ENCODE data around the gene TMEM242.

Gene TMEM242

GRCh38 chr6:157274471-157275226 lies 48.7 kb downstream of the TMEM242 start (continued):
- no peak for TF ChIP-seq ZNF530 (tag by site-specific recombination; IDR thresholded peaks at IDR 0.05; ENCODE audit: low read depth)
- no peak for TF ChIP-seq OVOL3 (tag by site-specific recombination; IDR thresholded peaks at IDR 0.05)
- TF ChIP-seq ZEB2 (tag by site-specific recombination; IDR thresholded peaks at IDR 0.05) = peak; percentile 74; the same call in 1 of the 2 replicates
- TF ChIP-seq ZBTB48 (tag by site-specific recombination; IDR thresholded peaks at IDR 0.05) = peak; percentile 88
- peak; percentile 85 for TF ChIP-seq GLIS2 (tag by site-specific recombination; IDR thresholded peaks at IDR 0.05)
- TF ChIP-seq ZNF280D (tag by site-specific recombination; IDR thresholded peaks at IDR 0.05) = no peak
- TF ChIP-seq PBX3 (CRISPR knock-in tag; IDR thresholded peaks at IDR 0.05) = peak; percentile 85
- TF ChIP-seq ZNF202 (tag by site-specific recombination; IDR thresholded peaks at IDR 0.05; ENCODE audit: borderline replicate concordance) = no peak
- peak; percentile 72; the same call in 1 of the 2 replicates for TF ChIP-seq ZSCAN5A (tag by site-specific recombination; IDR thresholded peaks at IDR 0.05)
- TF ChIP-seq SETDB1 (IDR thresholded peaks at IDR 0.05; ENCODE audit: insufficient read length, low read length) = no peak
- TF ChIP-seq ZSCAN4 (tag by site-specific recombination; IDR thresholded peaks at IDR 0.05) = no peak
- TF ChIP-seq ZNF292 (tag by site-specific recombination; IDR thresholded peaks at IDR 0.05; ENCODE audit: borderline replicate concordance, low read depth) = no peak
- TF ChIP-seq SCRT2 (tag by site-specific recombination; IDR thresholded peaks at IDR 0.05) = no peak
- no peak for TF ChIP-seq ZNF48 (tag by site-specific recombination; IDR thresholded peaks at IDR 0.05)
- peak; percentile 82 for TF ChIP-seq ZBTB8A (tag by site-specific recombination; IDR thresholded peaks at IDR 0.05)
- peak; percentile 75 for TF ChIP-seq GLIS1 (tag by site-specific recombination; IDR thresholded peaks at IDR 0.05)
- TF ChIP-seq ZNF112 (tag by site-specific recombination; IDR thresholded peaks at IDR 0.05) = no peak
- peak; percentile 52 for TF ChIP-seq ZNF692 (tag by site-specific recombination; IDR thresholded peaks at IDR 0.05)
- TF ChIP-seq ZBTB11 (tag by site-specific recombination; conservative IDR thresholded peaks at IDR 0.05; ENCODE audit: low read depth) = peak; percentile 53; the same call in 1 of the 2 replicates
- peak; percentile 88 for TF ChIP-seq ZNF777 (tag by site-specific recombination; IDR thresholded peaks at IDR 0.05; ENCODE audit: borderline replicate concordance)
- TF ChIP-seq HOXC10 (CRISPR knock-in tag; IDR thresholded peaks at IDR 0.05) = 0 out of 2 replicates have a peak, but pooled peaks have one; percentile 88
- peak; percentile 26 for TF ChIP-seq ZNF596 (tag by site-specific recombination; IDR thresholded peaks at IDR 0.05)
- no peak for TF ChIP-seq ZNF571 (tag by site-specific recombination; IDR thresholded peaks at IDR 0.05)
- TF ChIP-seq FEZF1 (tag by site-specific recombination; IDR thresholded peaks at IDR 0.05) = no peak
- no peak for TF ChIP-seq ZNF133 (tag by site-specific recombination; IDR thresholded peaks at IDR 0.05)
- TF ChIP-seq INSM2 (tag by site-specific recombination; IDR thresholded peaks at IDR 0.05) = 0 out of 2 replicates have a peak, but pooled peaks have one; percentile 13
